GM12878 (cell line): ENCODE results near the gene AMH. TPM values are rescaled to one million over a fixed set of nuclear protein-coding genes. Genes with fewer than 3 reads are reported as not detected.

Experiments
- ATAC-seq: fragments of 200-7000 bp; cut with Tn5 transposase; 3 replicates; pipeline ENCODE4 v1.9.1; 2020; ENCODE audit warnings: mild to moderate bottlenecking, moderate library complexity
- BruUV-seq: library from RNA; stranded (reverse); fragments of 400-500 nt; replicated peaks from 2 replicates; lab custom pipeline; 2021; lab: Mats Ljungman, UMichigan
- CTCF ChIA-PET: fragments of 300-600 bp; sonication (Branson Sonifier 250); formaldehyde crosslinking; extraction: SDS; loops from one replicate; lab custom pipeline; 2021; ENCODE audit warnings: inconsistent platforms; lab: Yijun Ruan, JAX
- POLR2A ChIA-PET: fragments of 350-600 bp; formaldehyde crosslinking; extraction: SDS; loops from one replicate; lab custom pipeline; 2021; ENCODE audit warnings: inconsistent platforms; lab: Charles Lee
- RAD21 ChIA-PET: fragments of 300-600 bp; sonication (Branson Sonifier 250); formaldehyde crosslinking; loops from one replicate; lab custom pipeline; 2023; ENCODE audit warnings: antibody characterized with exemption; ENCODE audit not compliant: unreplicated experiment; lab: Charles Lee
- SMC1A ChIA-PET: fragments of 300-600 bp; sonication (Branson Sonifier 250); formaldehyde crosslinking; loops from one replicate; lab custom pipeline; 2023; ENCODE audit not compliant: unreplicated experiment, uncharacterized antibody; lab: Charles Lee
- DNase-seq: peaks from one replicate; pipeline ENCODE4 v3.0.0-alpha.2; 2011; ENCODE audit warnings: low read depth, low spot score
- FAIRE-seq: peaks from 3 replicates; lab custom pipeline; 2011; peaks lifted over from hg19 to GRCh38; lab: Jason Lieb, UNC
- H2AFZ ChIP-seq: 2 replicates; pipeline ENCODE4 v1.6.0; 2011; ENCODE audit warnings: low read depth, low read length, control low read depth; ENCODE audit not compliant: control insufficient read depth
- H3K27ac ChIP-seq: 2 replicates; pipeline ENCODE4 v1.5.1; 2011; ENCODE audit warnings: control low read depth; ENCODE audit not compliant: control insufficient read depth, insufficient read depth
- H3K27me3 ChIP-seq, 2 experiments: replicated peaks in 1 of 2; 2 replicates each; pipeline versions ENCODE4 v1.6.0 to v1.6.1; 2011; ENCODE audit warnings: low read length in 1 of 2; ENCODE audit not compliant: control insufficient read depth in 2 of 2, insufficient read depth in 2 of 2
- H3K36me3 ChIP-seq, 2 experiments: 2 replicates each; pipeline ENCODE4 v1.5.1; 2011; ENCODE audit warnings: low read length in 1 of 2; ENCODE audit not compliant: control insufficient read depth in 2 of 2, insufficient read depth in 2 of 2
- H3K4me1 ChIP-seq: 2 replicates; pipeline ENCODE4 v1.6.1; 2011; ENCODE audit warnings: mild to moderate bottlenecking, low read length, moderate library complexity, mixed read lengths; ENCODE audit not compliant: control insufficient read depth, insufficient read depth
- H3K4me2 ChIP-seq: 2 replicates; pipeline ENCODE4 v1.6.0; 2011; ENCODE audit warnings: control low read depth; ENCODE audit not compliant: control insufficient read depth, insufficient read depth
- H3K4me3 ChIP-seq: fragments of 200-600 bp; sonication (generic); 2 replicates; pipeline ENCODE4 v1.5.1; 2016
- H3K79me2 ChIP-seq: 2 replicates; pipeline ENCODE4 v1.6.0; 2011; ENCODE audit warnings: low read length; ENCODE audit not compliant: control insufficient read depth, insufficient read depth
- H3K9ac ChIP-seq: 2 replicates; pipeline ENCODE4 v1.8.0; 2011; ENCODE audit warnings: low read length, control low read depth, mixed read lengths; ENCODE audit not compliant: control insufficient read depth, insufficient read depth
- H3K9me3 ChIP-seq: replicated peaks from 3 replicates; pipeline ENCODE4 v1.5.1; 2011; ENCODE audit warnings: mild to moderate bottlenecking, low read length; ENCODE audit not compliant: control insufficient read depth, insufficient read depth
- H4K20me1 ChIP-seq: 2 replicates; pipeline ENCODE4 v1.6.0; 2011; ENCODE audit not compliant: control insufficient read depth, insufficient read depth
- BCLAF1 ChIP-seq: fragments of 450-650 bp; IDR thresholded peaks from 2 replicates; pipeline ENCODE4 v1.6.1; 2017; ENCODE audit warnings: antibody characterized with exemption, mild to moderate bottlenecking, moderate library complexity
- MEF2A ChIP-seq: IDR thresholded peaks from 2 replicates; pipeline ENCODE4 v1.6.1; 2011; ENCODE audit warnings: low read depth, mild to moderate bottlenecking, low read length, moderate library complexity; ENCODE audit not compliant: insufficient read depth
- MXI1 ChIP-seq: fragments of 150-350 bp; IDR thresholded peaks from 2 replicates; pipeline ENCODE4 v1.6.1; 2011; ENCODE audit warnings: low read depth, mild to moderate bottlenecking, inconsistent platforms, low read length, improper control_type of control experiment
- POU2F2 ChIP-seq: IDR thresholded peaks from 3 replicates; pipeline ENCODE4 v1.6.1; 2011; ENCODE audit warnings: low read depth, mild to moderate bottlenecking, low read length, borderline replicate concordance
- PRDM15 ChIP-seq: fragments of 450-650 bp; formaldehyde crosslinking; IDR thresholded peaks from 2 replicates; pipeline ENCODE4 v1.4.0; 2020; ENCODE audit warnings: mild to moderate bottlenecking, moderate library complexity
- ZSCAN29 ChIP-seq: fragments of 450-650 bp; IDR thresholded peaks from 2 replicates; pipeline ENCODE4 v1.6.1; 2017; ENCODE audit warnings: mild to moderate bottlenecking, moderate library complexity
- WGBS: methylation state at CpG from one replicate; pipeline ENCODE4 v1.1.6; 2016; ENCODE audit warnings: low lambda C conversion rate; ENCODE audit not compliant: insufficient replicate concordance, insufficient coverage; ENCODE audit errors: missing lambda C conversion rate; 5-methylcytosine and 5-hydroxymethylcytosine counted together
- in situ Hi-C: fragments of 300-500 bp; cut with MboI; formaldehyde crosslinking; loops from 9 replicates; pipeline ENCODE4 v1.14.3; 2018; ENCODE audit warnings: mixed read lengths
- intact Hi-C: fragments of 100-400 bp; cut with micrococcal nuclease; formaldehyde crosslinking; loops from one replicate; pipeline ENCODE4 v1.14.2; 2022; ENCODE audit not compliant: unreplicated experiment
- polyA plus RNA-seq, 11 experiments: library from polyadenylated mRNA; depleted of rRNA in 4 of 11; unstranded in 6 of 11; stranded (reverse) in 5 of 11; fragments of >200 nt; fragmentation: Nextera tagmentation in 4 of 11; fragmentation: Illumina TruSeq in 1 of 11; extraction: Ambion mirVana in 4 of 11; extraction: Trizol in 1 of 11; gene quantifications; 1 replicate in 1 of 11; 2 replicates in 10 of 11; pipeline versions ENCODE4 v1.2.1 to v1.2.3, GENCODE V29; 2011 to 2016; ENCODE audit warnings: inconsistent platforms in 2 of 11, missing spikeins in 2 of 11, low read depth in 1 of 11
- total RNA-seq, 4 experiments: library from RNA; depleted of rRNA in 3 of 4; stranded (reverse); fragments of >200 nt in 3 of 4; fragmentation: Illumina TruSeq in 1 of 4; extraction: Trizol in 1 of 4; gene quantifications; 2 replicates each; pipeline versions ENCODE4 v1.2.1 to v1.2.3, GENCODE V29; 2013 to 2021

Gene AMH
- total and polyA plus RNA-seq, 10 of the 15 experiments (the other 5 are each of a cell fraction or from before 2014, with no cell fraction given) = 0.17 to 3.5 (median 0.81) TPM; not detected in 4

- no peaks in the 10 kb centered on the region; the same call in 1 of the 2 replicates for H3K4me1 ChIP-seq
- H3K36me3 ChIP-seq = peaks cover 15 to 55% of the 10 kb centered on the region in 2 experiments; a peak in 3 of 4 replicates
- intact Hi-C loops = no loop called here
- ATAC-seq (no peak), FAIRE-seq (no peak), DNase-seq (no peak)
- H3K27me3 ChIP-seq = no peaks in the 10 kb centered on the region
- H4K20me1 ChIP-seq = no peaks in the 10 kb centered on the region
- in situ Hi-C loops = no loop called here
- no peaks in the 10 kb centered on the region for H3K9me3 ChIP-seq
- 96% methylated on average over 20 of the region's 20 CpGs for WGBS
- ChIA-PET POLR2A (interaction anchor here (1.5 kb wide), 1 partner anchor 31 kb away, joined by 3 read pairs; no protein-coding TSS in a partner anchor), RAD21 (interaction anchor here (0.7 to 1.4 kb wide), 3 partner anchors 14 to 65 kb away, joined by 3 to 4 read pairs (median 3); no protein-coding TSS in a partner anchor), CTCF (interaction anchor here (0.6 kb wide), 1 partner anchor 65 kb away, joined by 3 read pairs; no protein-coding TSS in a partner anchor), SMC1A (interaction anchor here (0.9 kb wide), 1 partner anchor 66 kb away, joined by 5 read pairs; no protein-coding TSS in a partner anchor)
- H3K27ac ChIP-seq = no peak overlapping the region
- H3K4me3 ChIP-seq = no peak overlapping the region
- no peak overlapping the region for H2AFZ ChIP-seq
- TF ChIP-seq MEF2A (no peak), ZSCAN29 (no peak), POU2F2 (no peak), BCLAF1 (no peak), PRDM15 (no peak), MXI1 (no peak)
- TSS peak; percentile 41 for BruUV-seq
- no peak overlapping the region for H3K4me2 ChIP-seq
- no peaks in the 10 kb centered on the region for H3K79me2 ChIP-seq
- no peak overlapping the region for H3K9ac ChIP-seq
Measured at GRCh38 chr19:2221250-2221831, 27.8 kb upstream of the AMH start.
